ENCODE data around the gene RAB3A. TPM values are rescaled to one million over a fixed set of nuclear protein-coding genes. Genes with fewer than 3 reads are reported as not detected.

The RAB3A gene, protein sequence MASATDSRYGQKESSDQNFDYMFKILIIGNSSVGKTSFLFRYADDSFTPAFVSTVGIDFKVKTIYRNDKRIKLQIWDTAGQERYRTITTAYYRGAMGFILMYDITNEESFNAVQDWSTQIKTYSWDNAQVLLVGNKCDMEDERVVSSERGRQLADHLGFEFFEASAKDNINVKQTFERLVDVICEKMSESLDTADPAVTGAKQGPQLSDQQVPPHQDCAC
- total RNA-seq = 0.79 and 1.5 TPM in 2 replicates

DNA sequence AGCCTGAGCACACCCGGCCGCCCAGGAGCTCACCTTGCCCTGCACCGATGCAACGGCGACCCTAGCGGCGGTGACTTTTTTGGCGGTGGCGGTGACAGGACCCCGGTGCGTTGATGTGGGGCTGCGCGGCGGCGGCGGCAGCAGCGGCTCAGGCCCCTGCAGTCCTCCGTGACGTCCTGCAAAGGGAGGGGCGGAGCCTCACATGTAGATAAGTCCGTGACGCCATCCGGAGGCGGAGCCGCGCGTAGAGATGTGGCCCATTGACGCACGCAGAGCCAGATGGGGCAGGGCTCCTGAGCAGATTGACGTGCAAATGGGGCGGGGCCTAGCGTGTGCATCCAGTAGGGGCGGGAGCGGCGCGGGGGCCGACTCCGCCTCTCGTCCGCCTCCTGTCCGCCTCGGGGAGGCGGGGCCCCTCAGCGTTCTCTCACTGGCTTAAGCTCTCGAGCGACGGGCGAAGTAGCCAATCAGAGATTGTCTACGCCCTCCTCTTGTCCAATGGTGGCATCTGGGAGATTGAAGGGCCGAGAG lies at the start of gene RAB3A:
Gene RAB3A, minus strand, starts transcription at position 180 of the 531 bp plus-strand sequence. CDS start 1,302 bp downstream, outside the sequence.

DNA sequence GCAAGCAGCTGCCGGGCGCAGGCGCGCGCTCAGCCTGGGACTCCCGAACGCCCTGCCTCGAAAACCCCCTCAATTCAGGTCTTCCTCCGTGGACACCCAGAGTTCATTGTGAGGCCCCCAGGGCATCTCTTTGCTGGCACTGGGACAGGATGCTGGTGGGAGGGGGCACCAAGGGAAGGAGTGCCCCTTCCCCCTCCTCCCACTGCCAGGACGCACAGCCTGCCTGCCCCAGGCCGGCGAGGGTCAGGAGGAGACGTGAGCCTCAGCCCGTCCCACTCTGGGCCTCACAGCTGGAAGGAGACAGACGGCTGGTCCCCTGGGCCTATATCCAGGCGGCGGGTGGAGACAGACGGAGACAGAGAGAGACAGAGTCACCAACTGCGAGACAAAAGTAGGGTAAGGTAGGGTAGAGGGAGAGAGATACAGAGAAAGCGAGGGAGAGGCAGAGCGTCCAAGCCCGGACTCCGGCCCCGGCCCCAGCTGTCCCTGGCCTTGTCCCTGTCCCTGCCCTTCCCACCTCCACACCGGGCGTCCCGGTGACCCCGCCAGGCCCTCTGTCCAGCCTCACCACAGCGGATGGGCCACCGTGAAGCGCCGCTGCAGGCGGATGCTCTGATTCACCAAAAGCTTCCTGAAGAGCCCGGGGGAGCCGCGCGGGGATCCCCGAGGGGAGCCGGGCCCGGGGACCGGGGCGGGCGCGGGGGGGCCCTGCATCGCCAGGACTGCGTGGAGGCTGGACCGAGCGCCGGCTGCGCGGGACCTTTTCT lies 22.0 kb upstream of the RAB3A start, which contains the start of gene PDE4C:
Gene PDE4C, minus strand, starts transcription at position 737 of the 767 bp plus-strand sequence. Its CDS starts 23 bp downstream, at position 714.

GRCh38 chr19:18192673-18193387 lies 11.0 kb downstream of the RAB3A start, which contains the start of gene MPV17L2:
Gene MPV17L2 (plus strand): TSS chr19:18193218. CDS start chr19:18193282, 64 bp downstream.

GRCh38 chr19:18173572-18174288 lies 30.1 kb downstream of the RAB3A start, which contains the start of gene IFI30:
Gene IFI30 (plus strand): TSS chr19:18173813. CDS start chr19:18173842, 29 bp downstream.

GRCh38 chr19:18152817-18153555 lies 50.9 kb downstream of the RAB3A start, which contains the start of gene PIK3R2:
Gene PIK3R2 (plus strand): TSS chr19:18153163. CDS start chr19:18155880, 2,717 bp downstream.

Small RNA genes within 50 kb of the gene (small RNA-seq; reads per million reads assigned to genes)
- gene IFI30 = not detected

Other genes with a start within 250 kb of the RAB3A start
- gene KCNN1, start 236.9 kb downstream of the RAB3A start, total RNA-seq = not detected in 2 replicates
- gene ARRDC2, start 195.9 kb downstream of the RAB3A start, total RNA-seq = 6.8 and 9.0 TPM in 2 replicates
- gene IL12RB1, start 117.1 kb downstream of the RAB3A start, total RNA-seq = not detected in 2 replicates
- 1.6 TPM in 2 replicates for gene MAST3, start 106.3 kb downstream of the RAB3A start, total RNA-seq
- gene PIK3R2, start 50.9 kb downstream of the RAB3A start, total RNA-seq = 34.9 and 72.3 TPM in 2 replicates
- gene IFI30, start 30.2 kb downstream of the RAB3A start, total RNA-seq = 7.9 and 22.0 TPM in 2 replicates
- gene MPV17L2, start 10.8 kb downstream of the RAB3A start, total RNA-seq = 5.1 and 14.3 TPM in 2 replicates
- under 0.01 and 0.22 TPM in 2 replicates for gene PDE4C, start 22.4 kb upstream of the RAB3A start, total RNA-seq
- gene IQCN, start 70.4 kb upstream of the RAB3A start, total RNA-seq = 2.5 and 3.5 TPM in 2 replicates
- gene JUND, start 77.6 kb upstream of the RAB3A start, total RNA-seq = 213 and 219 TPM in 2 replicates
- 152 and 205 TPM in 2 replicates for gene LSM4, start 119.0 kb upstream of the RAB3A start, total RNA-seq
- 9.3 and 10.2 TPM in 2 replicates for gene PGPEP1, start 136.6 kb upstream of the RAB3A start, total RNA-seq
- gene GDF15, start 182.1 kb upstream of the RAB3A start, total RNA-seq = 1.4 and 4.7 TPM in 2 replicates
- gene LRRC25, start 193.6 kb upstream of the RAB3A start, total RNA-seq = not detected in 2 replicates
- 44.8 and 56.0 TPM in 2 replicates for gene SSBP4, start 215.4 kb upstream of the RAB3A start, total RNA-seq
- 13.7 and 23.2 TPM in 2 replicates for gene ISYNA1, start 234.1 kb upstream of the RAB3A start, total RNA-seq